Spinal cord (tissue), 10 donors: ENCODE results near the gene DOK4. TPM values are rescaled to one million over a fixed set of nuclear protein-coding genes. Genes with fewer than 3 reads are reported as not detected.
"Not testable (repeated sequence)": the region's sequence is repeated elsewhere in the genome, so short reads cannot be mapped to it uniquely, and the experiment has no call there.

ENCODE experiments used
- DNase-seq, 6 donors: peaks; one replicate each; pipeline versions ENCODE4 v3.0.0 to v3.0.0-alpha.2; 2013 to 2015; ENCODE audit warnings: low spot score in 6 of 6, low read depth in 4 of 6
- H3K27ac ChIP-seq: one replicate; pipeline ENCODE4 v1.5.1; 2013; ENCODE audit warnings: low read depth, low read length, control low read depth
- H3K27me3 ChIP-seq: one replicate; pipeline ENCODE4 v1.6.1; 2013; ENCODE audit warnings: low read length; ENCODE audit not compliant: control insufficient read depth, insufficient read depth
- H3K36me3 ChIP-seq: one replicate; pipeline ENCODE4 v1.6.1; 2013; ENCODE audit warnings: low read length; ENCODE audit not compliant: control insufficient read depth, insufficient read depth
- H3K4me1 ChIP-seq: one replicate; pipeline ENCODE4 v1.6.1; 2013; ENCODE audit warnings: low read length; ENCODE audit not compliant: control insufficient read depth, insufficient read depth
- H3K4me3 ChIP-seq: one replicate; pipeline ENCODE4 v1.5.1; 2013; ENCODE audit warnings: low read depth, low read length, control low read depth
- H3K9me3 ChIP-seq: one replicate; pipeline ENCODE4 v1.6.1; 2013; ENCODE audit warnings: low read length; ENCODE audit not compliant: control insufficient read depth, insufficient read depth
- WGBS: methylation state at CpG from one replicate; pipeline ENCODE4 v1.1.5; 2013; ENCODE audit warnings: missing lambda C conversion rate; ENCODE audit not compliant: insufficient coverage; 5-methylcytosine and 5-hydroxymethylcytosine counted together
- polyA plus RNA-seq, 2 donors: library from polyadenylated mRNA; unstranded; fragments of 120-200 nt; gene quantifications; one replicate each; pipeline ENCODE4 v1.2.1, GENCODE V29; 2013; ENCODE audit not compliant: insufficient read length in 2 of 2
- total RNA-seq, 2 donors: library from RNA; depleted of rRNA in 1 of 2; stranded (reverse); fragments of 120-200 nt in 1 of 2; fragments of >200 nt in 1 of 2; gene quantifications; one replicate each; pipeline versions ENCODE4 v1.2.3 to v1.2.4, GENCODE V29; 2013 to 2014
- donor health status: healthy.

DOK4 gene
- total and polyA plus RNA-seq, 4 donors = 23.0 to 62.8 (median 43.5) TPM

- H3K27ac ChIP-seq = no peak overlapping the region
- no peak overlapping the region for H3K4me3 ChIP-seq
- H3K9me3 ChIP-seq = no peaks in the 10 kb centered on the region
- no peaks in the 10 kb centered on the region for H3K36me3 ChIP-seq
- DNase-seq = no peak
- peaks cover 4% of the 10 kb centered on the region for H3K27me3 ChIP-seq
- 67% methylated on average over 7 of the region's 12 CpGs for WGBS
- H3K4me1 ChIP-seq = peaks cover 14% of the 10 kb centered on the region
Measured at GRCh38 chr16:57502048-57502775, 15.9 kb upstream of the DOK4 start.

- no peak for DNase-seq
- no peaks in the 10 kb centered on the region for H3K36me3 ChIP-seq
- peaks cover 15% of the 10 kb centered on the region for H3K4me1 ChIP-seq
- H3K27me3 ChIP-seq = peaks cover 4% of the 10 kb centered on the region
- no peak overlapping the region for H3K27ac ChIP-seq
- no peak overlapping the region for H3K4me3 ChIP-seq
- no peaks in the 10 kb centered on the region for H3K9me3 ChIP-seq
- WGBS = 81% methylated on average over 7 of the region's 7 CpGs
Measured at GRCh38 chr16:57501492-57501891, 15.2 kb upstream of the DOK4 start.

GRCh38 chr16:57500578-57501111 lies 14.4 kb upstream of the DOK4 start:
- 59% methylated on average over 6 of the region's 9 CpGs for WGBS
- Histone ChIP-seq H3K9me3 (no peaks in the 10 kb centered on the region), H3K4me3 (no peak overlapping the region), H3K27ac (no peak overlapping the region), H3K27me3 (peaks cover 4% of the 10 kb centered on the region), H3K4me1 (peaks cover 15% of the 10 kb centered on the region), H3K36me3 (no peaks in the 10 kb centered on the region)
- DNase-seq = no peak

- not testable (repeated sequence) for H3K27me3 ChIP-seq, H3K4me3 ChIP-seq, H3K27ac ChIP-seq, H3K36me3 ChIP-seq, DNase-seq, H3K9me3 ChIP-seq
- H3K4me1 ChIP-seq = peaks cover 15% of the 10 kb centered on the region
- 92% methylated on average over 10 of the region's 11 CpGs for WGBS
Measured at GRCh38 chr16:57499941-57500340, 13.6 kb upstream of the DOK4 start.

- Histone ChIP-seq H3K9me3 (no peaks in the 10 kb centered on the region), H3K27ac (no peak overlapping the region), H3K4me1 (peaks cover 4% of the 10 kb centered on the region), H3K36me3 (no peaks in the 10 kb centered on the region), H3K27me3 (peaks cover 4% of the 10 kb centered on the region), H3K4me3 (no peak overlapping the region)
- no peak for DNase-seq
- 100% methylated on average over 2 of the region's 4 CpGs for WGBS
Measured at GRCh38 chr16:57498031-57498430, 11.7 kb upstream of the DOK4 start.

GRCh38 chr16:57497121-57497520 lies 10.8 kb upstream of the DOK4 start:
- Histone ChIP-seq H3K4me1 (peaks cover 4% of the 10 kb centered on the region), H3K27ac (no peak overlapping the region), H3K4me3 (no peak overlapping the region), H3K9me3 (no peaks in the 10 kb centered on the region), H3K36me3 (no peaks in the 10 kb centered on the region), H3K27me3 (peaks cover 4% of the 10 kb centered on the region)
- no peak for DNase-seq
- 45% methylated on average over 9 of the region's 13 CpGs for WGBS

GRCh38 chr16:57493767-57494166 lies 7.5 kb upstream of the DOK4 start:
- 83% methylated on average over 3 of the region's 4 CpGs for WGBS
- Histone ChIP-seq H3K27me3 (no peaks in the 10 kb centered on the region), H3K27ac (no peak overlapping the region), H3K4me1 (peaks cover 4% of the 10 kb centered on the region), H3K4me3 (no peak overlapping the region), H3K36me3 (no peaks in the 10 kb centered on the region), H3K9me3 (no peaks in the 10 kb centered on the region)
- DNase-seq = no peak

GRCh38 chr16:57489229-57489628 lies 2.9 kb upstream of the DOK4 start:
- DNase-seq = no peak
- 84% methylated on average over 3 of the region's 5 CpGs for WGBS

GRCh38 chr16:57486858-57487834 lies 853 bp upstream of the DOK4 start:
- no peak for DNase-seq
- WGBS = 73% methylated on average over 6 of the region's 8 CpGs
- Histone ChIP-seq H3K9me3 (no peaks in the 10 kb centered on the region), H3K27ac (no peak overlapping the region), H3K27me3 (no peaks in the 10 kb centered on the region), H3K4me1 (peaks cover 28% of the 10 kb centered on the region), H3K4me3 (peak overlapping the region; percentile 44), H3K36me3 (no peaks in the 10 kb centered on the region)

More at GRCh38 chr16:57489229-57489628, 2.9 kb upstream of the DOK4 start:
- no peak overlapping the region for H3K4me3 ChIP-seq
- no peaks in the 10 kb centered on the region for H3K36me3 ChIP-seq
- peaks cover 21% of the 10 kb centered on the region for H3K4me1 ChIP-seq
- no peak overlapping the region for H3K27ac ChIP-seq
- no peaks in the 10 kb centered on the region for H3K9me3 ChIP-seq
- H3K27me3 ChIP-seq = no peaks in the 10 kb centered on the region
